Activated CD4-positive, alpha-beta T cell treated with anti-CD3 and anti-CD28 coated beads, Interleukin-2, amount 10 ng/mL, durations not matched to agents 7 days and 5 days (primary cell): ENCODE data around the gene CST3. TPM values are rescaled to one million over a fixed set of nuclear protein-coding genes. Genes with fewer than 3 reads are reported as not detected.

ENCODE experiments used
- CTCF ChIA-PET: fragments of 350-600 bp; sonication (Branson Sonifier 250); formaldehyde crosslinking; loops from one replicate; lab custom pipeline; 2021; ENCODE audit warnings: antibody characterized with exemption; lab: Charles Lee
- POLR2A ChIA-PET: fragments of 350-600 bp; sonication (Branson Sonifier 250); formaldehyde crosslinking; loops from one replicate; lab custom pipeline; 2021; ENCODE audit warnings: antibody characterized with exemption; lab: Charles Lee
- DNase-seq: peaks from one replicate; pipeline ENCODE4 v3.0.0-alpha.2; 2020
- H3K27ac Mint-ChIP-seq: one replicate; pipeline ENCODE4 v1.8.0; 2021; ENCODE audit warnings: mild to moderate bottlenecking, moderate library complexity, mixed read lengths
- H3K27me3 Mint-ChIP-seq: one replicate; pipeline ENCODE4 v1.8.0; 2021; ENCODE audit warnings: mixed read lengths
- H3K36me3 Mint-ChIP-seq: one replicate; pipeline ENCODE4 v1.8.0; 2021; ENCODE audit warnings: low read depth, mixed read lengths
- H3K4me1 Mint-ChIP-seq: one replicate; pipeline ENCODE4 v1.8.0; 2021; ENCODE audit warnings: mixed read lengths
- H3K4me3 Mint-ChIP-seq: one replicate; pipeline ENCODE4 v1.8.0; 2021; ENCODE audit warnings: mild to moderate bottlenecking, moderate library complexity, mixed read lengths
- H3K9me3 Mint-ChIP-seq: one replicate; pipeline ENCODE4 v1.8.0; 2021; ENCODE audit warnings: mixed read lengths
- total RNA-seq, 2 experiments: library from RNA; stranded (reverse); gene quantifications; one replicate each; pipeline ENCODE4 v1.2.3, GENCODE V29; 2021

CST3 gene
- total RNA-seq, 2 experiments from 2014 or later: 1.6 to 2.1 TPM

DNA sequence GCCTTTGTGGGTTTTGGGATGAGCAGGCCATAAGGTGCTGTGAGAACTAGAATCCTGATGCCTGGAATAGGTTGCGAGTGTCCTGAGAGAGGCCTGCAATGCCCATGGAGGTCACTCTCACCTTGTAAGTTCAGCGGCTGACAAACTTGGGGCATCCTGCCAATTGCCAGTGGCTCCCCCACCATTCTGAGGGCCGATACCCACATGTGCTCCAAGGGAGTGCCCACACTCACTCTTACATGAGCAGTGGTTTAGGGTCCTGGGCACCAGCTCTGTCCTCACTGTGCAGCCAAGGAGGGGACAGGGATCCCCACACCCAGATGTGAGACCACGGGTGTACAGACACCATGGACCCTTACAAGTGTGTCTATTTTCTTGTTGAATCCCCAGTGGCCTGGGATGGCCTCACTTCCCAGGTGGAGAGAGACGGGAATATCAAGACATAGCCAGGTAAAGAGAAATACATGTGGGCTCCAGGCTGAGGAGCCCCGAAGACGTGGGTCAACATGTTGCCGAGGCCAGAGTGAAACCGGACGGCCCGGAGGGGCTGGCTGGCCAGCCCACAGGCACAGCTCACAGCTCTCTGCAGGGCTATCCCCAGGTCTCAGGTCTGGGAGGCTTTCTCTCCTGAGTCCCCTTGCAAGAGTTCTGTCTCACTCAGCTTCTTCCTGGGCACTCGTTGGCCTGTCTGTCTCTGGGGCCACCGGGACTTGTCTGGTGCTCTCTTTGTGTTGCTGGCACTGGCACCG, 30.1 kb downstream of the CST3 start:
- ChIA-PET CTCF (no interaction called here), POLR2A (no interaction called here)
- no peaks in the 10 kb centered on the region for H3K36me3 Mint-ChIP-seq
- no peaks in the 10 kb centered on the region for H3K4me1 Mint-ChIP-seq
- no peak overlapping the region for H3K4me3 Mint-ChIP-seq
- peaks cover 3% of the 10 kb centered on the region for H3K27me3 Mint-ChIP-seq
- H3K9me3 Mint-ChIP-seq: no peaks in the 10 kb centered on the region
- DNase-seq: no peak
- no peak overlapping the region for H3K27ac Mint-ChIP-seq

DNA sequence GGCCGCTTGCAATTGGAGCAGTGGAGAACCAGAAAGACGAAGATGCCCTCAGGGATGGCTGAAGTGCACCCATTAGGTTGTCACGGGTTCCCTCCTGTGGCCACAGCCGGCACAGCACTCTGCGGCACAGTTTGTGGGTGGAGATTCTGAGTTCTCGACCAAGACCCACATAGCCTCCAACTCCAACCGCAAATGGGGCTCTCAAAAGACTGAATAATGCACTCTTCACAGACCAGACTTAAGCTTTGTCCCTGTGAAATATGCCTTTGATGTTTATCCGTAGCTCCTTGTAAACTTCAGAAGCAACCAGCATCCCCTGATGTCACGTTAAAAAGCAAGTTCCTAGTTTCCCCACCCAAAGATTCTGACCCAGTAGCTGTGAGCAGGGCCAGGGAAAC, 31.1 kb downstream of the CST3 start:
- Mint-ChIP-seq H3K4me3 (no peak overlapping the region), H3K36me3 (no peaks in the 10 kb centered on the region), H3K27me3 (peaks cover 3% of the 10 kb centered on the region), H3K27ac (no peak overlapping the region), H3K9me3 (no peaks in the 10 kb centered on the region), H3K4me1 (no peaks in the 10 kb centered on the region)
- ChIA-PET POLR2A (no interaction called here), CTCF (no interaction called here)
- DNase-seq: peak; percentile 75

DNA sequence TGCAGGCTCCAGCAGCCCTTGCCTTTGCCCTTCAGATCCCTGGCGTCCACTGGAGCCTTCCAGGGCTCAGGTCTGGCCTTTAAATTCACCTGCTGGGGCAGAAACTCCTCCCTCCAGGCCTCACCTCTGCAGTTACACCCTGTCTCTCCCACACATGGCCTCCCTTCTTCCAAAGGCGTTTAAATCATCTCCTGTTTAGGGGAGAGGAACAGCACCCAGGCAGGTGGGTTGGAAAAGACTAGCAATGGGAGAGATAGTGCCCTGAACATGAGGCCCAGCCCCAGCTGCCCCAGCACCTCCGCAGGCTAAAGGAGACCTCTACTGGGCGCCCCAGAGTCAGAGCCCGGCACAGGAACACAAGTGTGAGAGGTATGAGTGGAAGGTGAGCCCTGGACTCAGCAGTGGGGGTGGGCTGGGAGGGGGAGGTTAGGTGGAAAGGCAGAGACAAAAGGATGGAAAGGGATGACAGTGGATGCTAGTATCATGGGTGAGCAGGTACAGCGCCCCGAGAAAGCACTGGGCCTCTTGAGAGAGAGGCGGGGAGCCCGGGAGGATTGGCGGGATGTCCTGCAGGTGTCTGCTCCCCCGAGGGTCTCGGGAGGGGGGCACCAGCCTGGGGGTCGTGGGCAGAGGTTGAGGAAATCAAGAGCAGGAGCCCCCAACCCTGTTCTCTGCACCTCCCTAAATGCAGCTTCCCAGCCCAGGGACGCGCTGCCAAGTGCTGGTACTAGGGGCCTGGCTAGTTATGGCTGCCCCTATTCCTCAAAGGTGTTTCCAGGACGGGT, 31.7 kb downstream of the CST3 start, which contains the start of gene CST9:
Gene CST9, minus strand, starts transcription at position 51 of the 785 bp plus-strand sequence. CDS start 53 bp downstream, outside the sequence.
- Mint-ChIP-seq H3K36me3 (no peaks in the 10 kb centered on the region), H3K4me1 (no peaks in the 10 kb centered on the region), H3K9me3 (no peaks in the 10 kb centered on the region), H3K27ac (no peak within 1 kb of the TSS), H3K27me3 (peaks cover 3% of the 10 kb centered on the region), H3K4me3 (no peak within 1 kb of the TSS)
- no peak for DNase-seq
- CTCF ChIA-PET: no interaction called here
- POLR2A ChIA-PET: no interaction called here

DNA sequence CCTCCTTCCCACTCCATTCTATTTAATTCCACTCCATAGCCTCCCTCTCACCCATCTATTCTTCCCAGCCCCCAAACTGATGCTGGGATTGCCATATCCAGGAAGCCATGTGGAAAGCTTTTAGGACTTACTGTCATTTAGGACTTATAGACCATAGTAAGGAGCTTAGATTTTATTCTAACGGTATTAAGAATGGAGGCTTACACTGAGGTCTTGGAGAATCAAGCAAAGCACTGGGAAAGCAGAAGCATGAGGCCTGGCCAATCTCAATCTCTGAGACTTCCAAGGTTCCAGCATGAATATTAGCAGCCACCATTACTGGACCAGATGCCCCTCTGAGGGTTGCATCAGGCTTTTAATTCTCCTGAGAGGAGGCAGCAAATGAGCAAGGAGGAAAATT, 33.4 kb downstream of the CST3 start:
- Mint-ChIP-seq H3K9me3 (no peaks in the 10 kb centered on the region), H3K27me3 (no peaks in the 10 kb centered on the region), H3K4me3 (no peak overlapping the region), H3K36me3 (no peaks in the 10 kb centered on the region), H3K27ac (no peak overlapping the region), H3K4me1 (no peaks in the 10 kb centered on the region)
- CTCF ChIA-PET: no interaction called here
- POLR2A ChIA-PET: no interaction called here
- no peak for DNase-seq

DNA sequence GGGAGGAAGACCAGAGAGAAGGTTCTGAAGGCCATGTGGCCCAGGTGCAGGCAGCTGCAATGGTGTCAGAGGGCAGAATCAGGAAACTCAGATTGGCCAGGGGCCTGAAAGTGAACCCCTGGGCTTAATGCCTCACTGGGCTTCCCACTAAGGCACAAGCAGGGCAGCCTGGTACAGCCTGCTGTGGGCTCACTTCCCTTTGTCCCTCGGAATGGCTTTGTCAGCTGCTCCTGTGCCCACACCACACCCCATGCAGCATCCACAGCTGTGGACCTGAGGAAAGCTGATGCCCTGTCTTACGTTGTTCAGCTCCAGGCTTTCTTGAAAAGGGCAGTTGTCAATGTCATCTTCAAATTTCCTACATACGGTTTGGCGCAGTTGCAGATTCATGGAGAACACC, 34.4 kb downstream of the CST3 start:
- no peak overlapping the region for H3K27ac Mint-ChIP-seq
- peaks cover 3% of the 10 kb centered on the region for H3K27me3 Mint-ChIP-seq
- no peak overlapping the region for H3K4me3 Mint-ChIP-seq
- POLR2A ChIA-PET: no interaction called here
- H3K4me1 Mint-ChIP-seq: no peaks in the 10 kb centered on the region
- CTCF ChIA-PET: no interaction called here
- no peak for DNase-seq
- H3K9me3 Mint-ChIP-seq: no peaks in the 10 kb centered on the region
- no peaks in the 10 kb centered on the region for H3K36me3 Mint-ChIP-seq

DNA sequence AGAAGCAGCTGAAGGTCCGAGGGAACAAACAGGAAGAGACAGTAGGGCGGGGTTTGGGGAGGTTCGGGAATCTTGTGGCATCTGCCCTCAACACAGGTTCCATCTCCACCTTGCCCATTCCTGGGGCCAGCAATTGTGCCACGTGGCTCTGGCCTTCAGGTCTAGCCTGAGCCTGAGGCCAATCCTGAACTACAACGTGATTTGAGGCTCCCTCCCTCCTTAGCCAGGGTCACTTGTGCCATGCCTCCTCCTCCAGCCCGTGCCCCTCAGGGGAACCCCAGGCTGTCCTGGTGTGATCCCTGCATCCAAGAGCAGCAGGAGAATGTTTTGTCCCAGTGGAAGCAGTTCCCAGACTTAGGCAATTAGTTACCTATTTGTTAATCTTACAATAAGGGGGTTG, 35.1 kb downstream of the CST3 start:
- Mint-ChIP-seq H3K27ac (no peak overlapping the region), H3K4me3 (no peak overlapping the region), H3K36me3 (no peaks in the 10 kb centered on the region), H3K9me3 (no peaks in the 10 kb centered on the region), H3K4me1 (no peaks in the 10 kb centered on the region), H3K27me3 (peaks cover 7% of the 10 kb centered on the region)
- ChIA-PET POLR2A (no interaction called here), CTCF (no interaction called here)
- no peak for DNase-seq

DNA sequence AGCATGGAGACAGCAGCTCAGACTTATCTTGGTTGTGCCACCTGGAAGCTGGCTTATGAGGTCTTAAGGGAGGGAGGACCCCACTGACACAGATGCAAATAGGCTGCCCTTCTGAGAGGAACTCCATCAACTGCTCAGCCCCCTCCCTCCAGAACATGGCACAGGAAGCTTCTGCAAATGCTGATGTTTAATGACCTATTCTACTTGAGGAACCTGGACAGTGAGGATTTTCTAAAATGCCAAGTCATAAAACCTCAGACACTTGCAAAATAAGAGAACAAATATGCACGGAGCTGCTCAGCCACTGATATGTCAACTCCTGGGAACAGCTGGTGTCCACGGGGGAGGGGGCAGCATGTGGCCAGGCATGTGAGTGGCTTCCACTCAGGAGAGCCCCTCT, 35.5 kb downstream of the CST3 start:
- no peak overlapping the region for H3K4me3 Mint-ChIP-seq
- no peak for DNase-seq
- peaks cover 11% of the 10 kb centered on the region for H3K27me3 Mint-ChIP-seq
- ChIA-PET CTCF (no interaction called here), POLR2A (no interaction called here)
- no peak overlapping the region for H3K27ac Mint-ChIP-seq
- H3K4me1 Mint-ChIP-seq: no peaks in the 10 kb centered on the region
- H3K36me3 Mint-ChIP-seq: no peaks in the 10 kb centered on the region
- no peaks in the 10 kb centered on the region for H3K9me3 Mint-ChIP-seq

DNA sequence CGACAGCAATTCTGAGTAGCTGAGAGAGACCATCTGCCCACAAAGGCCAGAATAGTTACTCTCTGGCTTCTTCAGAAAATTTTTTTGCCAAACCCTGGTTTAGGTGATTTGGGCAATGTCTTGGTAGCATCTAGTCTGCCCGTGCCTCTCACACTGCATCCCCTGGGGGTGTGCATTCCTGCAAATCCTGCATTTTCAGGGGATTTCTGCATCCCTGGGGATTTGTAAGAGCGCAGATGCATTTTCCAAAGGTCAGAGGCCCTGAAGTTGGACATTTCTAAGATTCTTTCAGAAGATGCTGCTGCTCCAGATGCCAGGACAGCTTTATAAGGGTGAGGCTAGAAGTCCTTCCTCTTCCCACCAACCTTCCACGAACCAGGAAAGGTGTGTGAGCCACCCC, 36.0 kb downstream of the CST3 start:
- DNase-seq: no peak
- H3K36me3 Mint-ChIP-seq: no peaks in the 10 kb centered on the region
- no peaks in the 10 kb centered on the region for H3K4me1 Mint-ChIP-seq
- no peak overlapping the region for H3K27ac Mint-ChIP-seq
- peaks cover 15% of the 10 kb centered on the region for H3K27me3 Mint-ChIP-seq
- CTCF ChIA-PET: no interaction called here
- no peak overlapping the region for H3K4me3 Mint-ChIP-seq
- no peaks in the 10 kb centered on the region for H3K9me3 Mint-ChIP-seq
- POLR2A ChIA-PET: no interaction called here

DNA sequence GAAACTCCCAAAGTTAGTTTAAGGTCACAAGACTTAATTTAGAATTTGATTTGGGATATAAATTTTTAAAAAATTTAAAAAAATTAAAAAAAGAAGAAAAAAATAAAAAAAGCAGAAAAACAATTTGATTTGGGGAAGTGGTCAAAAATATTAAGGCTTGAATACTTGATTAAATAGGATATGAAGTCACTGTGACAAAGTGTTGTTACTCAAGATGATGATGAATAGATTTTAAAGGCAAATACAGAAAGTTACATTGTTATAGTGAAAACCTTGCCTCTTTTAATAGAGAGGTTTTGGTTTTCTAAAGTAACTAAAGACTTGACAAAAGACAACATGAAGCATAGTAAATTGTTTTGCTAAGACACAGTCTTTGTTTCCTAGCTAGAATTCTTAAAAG, 39.3 kb downstream of the CST3 start:
- POLR2A ChIA-PET: no interaction called here

DNA sequence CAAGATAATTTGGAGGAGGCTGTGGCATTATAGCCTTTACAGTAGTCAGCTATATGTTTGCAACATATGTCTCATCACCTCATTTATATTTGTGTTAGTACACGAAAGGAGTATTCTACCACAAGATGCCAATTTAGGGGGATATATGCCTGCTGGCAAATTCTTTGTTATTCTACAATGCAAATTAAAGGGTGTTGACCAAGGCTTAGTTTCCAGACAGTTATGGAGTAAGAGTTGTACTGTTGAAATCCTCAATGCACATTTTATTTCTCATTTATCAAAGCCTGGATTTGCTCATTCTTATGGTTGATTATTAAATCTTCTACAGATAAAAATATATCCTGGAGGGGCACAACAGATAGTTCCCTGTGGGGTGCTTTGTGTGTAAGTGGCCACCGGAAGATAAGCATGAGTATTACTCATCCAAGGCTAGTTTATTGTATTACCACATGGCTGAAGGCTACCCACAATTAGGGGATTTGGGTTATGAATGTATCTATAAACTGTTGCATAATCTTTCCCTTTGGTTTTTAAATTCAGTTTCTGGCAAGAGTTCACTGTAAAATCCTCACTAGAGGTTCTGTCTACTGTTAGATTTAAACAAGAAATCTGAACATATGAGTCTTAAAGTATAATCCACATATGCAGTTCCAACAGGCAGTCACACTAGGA, 41.0 kb downstream of the CST3 start:
- POLR2A ChIA-PET: no interaction called here
- peaks cover 18% of the 10 kb centered on the region for H3K27me3 Mint-ChIP-seq
- CTCF ChIA-PET: no interaction called here

More for the DNA sequence above, 39.3 kb downstream of the CST3 start:
- Mint-ChIP-seq H3K9me3 (no peaks in the 10 kb centered on the region), H3K4me1 (no peaks in the 10 kb centered on the region), H3K27ac (no peak overlapping the region), H3K4me3 (no peak overlapping the region), H3K27me3 (peaks cover 18% of the 10 kb centered on the region), H3K36me3 (no peaks in the 10 kb centered on the region)
- no peak for DNase-seq
- CTCF ChIA-PET: no interaction called here

DNA sequence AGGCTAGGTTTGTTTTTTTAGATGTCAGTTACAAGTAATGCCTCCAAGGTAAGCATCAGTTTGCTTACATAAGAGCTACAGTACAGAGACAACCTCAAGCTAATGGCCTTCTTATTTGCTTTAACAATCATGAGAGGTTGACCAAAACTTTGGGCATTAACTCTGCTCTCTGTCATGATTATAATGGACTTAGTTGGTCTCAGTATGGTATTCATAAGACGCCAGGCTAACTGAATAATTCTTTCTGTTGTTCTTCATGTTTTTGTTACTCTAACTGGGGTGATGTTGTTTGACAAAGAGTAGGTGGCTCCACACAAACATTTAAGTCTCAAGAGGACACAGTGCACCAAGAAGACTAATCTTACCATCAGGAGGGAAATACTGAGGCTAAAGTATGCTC, 41.8 kb downstream of the CST3 start:
- ChIA-PET POLR2A (no interaction called here), CTCF (no interaction called here)
- Mint-ChIP-seq H3K27ac (no peak overlapping the region), H3K36me3 (no peaks in the 10 kb centered on the region), H3K4me1 (no peaks in the 10 kb centered on the region), H3K9me3 (no peaks in the 10 kb centered on the region), H3K27me3 (peaks cover 18% of the 10 kb centered on the region), H3K4me3 (no peak overlapping the region)
- DNase-seq: no peak

More for the DNA sequence above, 41.0 kb downstream of the CST3 start:
- Mint-ChIP-seq H3K36me3 (no peaks in the 10 kb centered on the region), H3K4me1 (no peaks in the 10 kb centered on the region), H3K9me3 (no peaks in the 10 kb centered on the region), H3K27ac (no peak overlapping the region), H3K4me3 (no peak overlapping the region)
- DNase-seq: no peak

DNA sequence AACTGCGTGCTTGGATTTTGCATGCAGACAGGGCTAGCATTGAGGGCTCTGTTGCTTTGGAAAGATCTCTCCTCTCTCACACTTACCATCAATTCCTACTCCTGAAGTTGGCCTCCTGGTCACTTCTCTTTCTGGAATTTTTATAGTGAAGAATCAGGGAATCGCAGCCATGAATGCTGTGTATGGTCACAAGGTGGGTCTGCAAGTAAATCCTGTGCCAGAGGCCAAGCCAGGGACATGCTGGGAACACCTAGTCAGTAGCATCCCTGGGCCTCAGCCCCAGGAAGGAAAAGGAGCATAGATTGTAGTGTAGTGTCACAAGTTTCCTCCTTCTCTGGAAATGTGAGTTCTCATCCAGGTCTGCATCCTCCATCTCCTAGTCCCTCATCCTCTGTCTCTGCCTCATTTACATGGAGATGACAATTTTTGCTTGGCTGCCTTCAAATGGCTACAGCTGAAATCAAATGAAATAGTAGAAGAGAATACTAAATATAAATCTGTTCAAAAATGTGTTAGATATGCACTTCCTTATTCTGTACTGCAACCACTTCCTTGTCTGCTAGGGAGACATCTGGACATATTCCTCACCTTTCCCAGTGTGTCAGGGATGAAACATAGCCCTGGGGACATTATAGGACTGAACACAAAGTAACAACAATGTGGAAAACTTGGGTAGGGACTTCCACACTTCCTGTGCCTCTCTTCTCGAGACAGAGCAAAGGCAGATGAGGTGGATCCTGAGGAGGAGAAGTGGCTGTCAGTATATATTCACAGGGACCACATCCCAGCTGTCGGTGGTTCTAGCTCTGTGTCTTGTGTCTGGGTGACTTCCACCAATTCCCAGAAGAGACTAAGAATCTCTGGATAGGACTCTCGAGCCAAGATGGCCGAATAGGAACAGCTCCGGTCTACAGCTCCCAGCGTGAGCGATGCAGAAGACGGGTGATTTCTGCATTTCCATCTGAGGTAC, 49.0 kb downstream of the CST3 start:
- Mint-ChIP-seq H3K27me3 (no peaks in the 10 kb centered on the region), H3K36me3 (no peaks in the 10 kb centered on the region), H3K4me1 (peaks cover 4% of the 10 kb centered on the region), H3K27ac (peak overlapping the region; percentile 66), H3K9me3 (no peaks in the 10 kb centered on the region), H3K4me3 (peak overlapping the region; percentile 22)
- CTCF ChIA-PET: no interaction called here
- POLR2A ChIA-PET: no interaction called here
- DNase-seq: no peak
